ENCODE results near the gene DIPK1B. TPM values are rescaled to one million over a fixed set of nuclear protein-coding genes. Genes with fewer than 3 reads are reported as not detected.
"Not testable (repeated sequence)": the region's sequence is repeated elsewhere in the genome, so short reads cannot be mapped to it uniquely, and the experiment has no call there.

Gene DIPK1B
- total RNA-seq, 1 donor from 2014 or later = 177 TPM

DNA sequence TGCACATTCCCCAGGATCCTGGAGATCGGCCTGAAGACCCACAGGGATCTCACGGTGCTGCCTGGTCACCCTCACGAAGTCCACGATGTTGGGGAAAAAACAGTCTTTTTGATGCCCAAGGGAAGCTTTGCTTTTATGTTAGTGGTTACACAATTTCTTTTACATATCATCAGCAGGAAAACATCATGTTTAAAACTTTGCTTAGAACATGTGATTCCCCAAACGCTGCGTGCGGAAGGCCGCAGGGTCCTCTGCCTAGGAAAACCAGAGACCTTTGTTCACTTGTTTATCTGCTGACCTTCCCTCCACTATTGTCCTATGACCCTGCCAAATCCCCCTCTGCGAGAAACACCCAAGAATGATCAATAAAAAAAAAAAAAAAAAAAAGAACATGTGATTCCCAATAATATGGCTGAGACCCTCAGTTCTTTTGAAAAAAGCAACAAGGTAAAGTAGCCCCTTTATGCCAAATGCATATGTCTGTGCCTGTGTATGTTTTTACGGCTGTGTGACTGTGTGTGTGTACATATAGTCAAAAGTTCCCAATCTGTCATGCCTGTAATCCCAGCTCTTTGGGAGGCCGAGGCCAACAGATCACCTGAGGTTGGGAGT, 13.6 kb upstream of the DIPK1B start:
- DNase-seq (ENCODE audit: low read depth, low spot score) = no peak

DNA sequence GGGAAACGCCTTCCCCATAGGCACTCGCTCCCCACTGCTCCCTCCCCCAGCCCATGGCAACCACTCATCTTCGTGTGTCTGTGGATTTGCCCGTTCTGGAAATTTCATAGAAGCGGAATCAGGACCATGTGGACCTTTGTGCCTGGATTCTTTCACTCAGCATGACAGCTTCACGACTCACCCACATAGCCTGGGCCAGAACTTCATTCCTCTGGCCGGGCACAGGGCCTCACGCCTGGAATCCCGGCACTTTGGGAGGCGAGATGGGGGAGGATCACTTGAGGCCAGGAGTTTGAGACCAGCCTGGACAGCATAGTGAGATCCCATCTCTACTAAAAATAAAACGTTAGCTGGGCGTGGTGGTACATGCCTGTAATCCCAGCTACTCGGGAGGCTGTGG, 12.1 kb upstream of the DIPK1B start:
- DNase-seq (ENCODE audit: low read depth, low spot score) = no peak

DNA sequence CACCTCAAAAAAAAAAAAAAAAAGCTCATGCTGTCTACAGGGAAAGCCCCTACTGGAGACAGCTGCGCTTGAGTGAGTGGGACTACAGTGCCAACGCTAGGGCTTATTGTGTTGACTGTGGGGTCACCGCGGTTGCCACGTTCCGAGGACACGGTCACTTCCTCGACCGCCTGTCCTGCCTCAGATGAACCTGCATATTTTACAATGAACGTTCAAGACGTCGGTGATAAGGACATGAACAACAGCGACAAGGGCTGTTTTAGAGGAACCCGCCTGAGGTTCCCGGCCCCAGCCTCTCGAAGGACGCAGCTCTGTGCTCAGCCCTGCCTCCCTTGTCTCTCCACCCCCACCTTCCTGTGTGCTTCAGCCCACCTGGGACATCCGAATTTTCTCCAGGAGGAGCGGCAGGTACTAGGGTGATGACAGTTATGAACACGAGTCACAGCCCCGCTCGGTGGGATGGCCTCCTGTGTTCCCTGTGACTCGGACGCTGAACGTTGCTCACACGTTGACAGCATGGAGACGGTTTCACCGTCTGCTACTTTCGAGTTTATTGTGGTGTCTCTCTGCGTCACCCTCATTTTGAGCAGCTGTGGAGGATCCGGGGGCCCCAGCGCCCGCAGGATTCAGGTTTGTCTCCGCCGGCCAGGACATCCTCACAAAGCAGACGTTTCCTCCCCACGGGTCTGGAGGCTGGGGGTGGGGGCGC, 11.3 kb upstream of the DIPK1B start:
- no peak for DNase-seq (ENCODE audit: low read depth, low spot score)

DNA sequence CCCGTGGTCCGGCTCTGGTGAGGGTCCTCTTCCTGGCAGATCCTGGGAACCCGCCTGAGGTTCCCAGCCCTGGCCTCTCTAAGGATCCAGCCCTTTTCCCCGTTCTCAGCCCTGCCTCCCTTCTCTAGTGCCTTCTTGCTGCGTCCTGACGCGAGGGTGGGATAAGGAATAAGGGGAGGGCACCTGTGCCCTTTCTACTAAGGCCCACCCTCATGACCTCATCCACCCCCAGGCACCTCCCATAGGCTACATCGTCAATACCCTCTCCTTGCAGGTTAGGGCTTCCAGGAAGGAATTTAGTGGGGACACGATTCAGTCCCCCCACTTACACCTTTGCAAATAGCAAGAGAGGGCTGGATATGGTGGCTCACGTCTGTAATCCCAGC, 10.7 kb upstream of the DIPK1B start:
- DNase-seq (ENCODE audit: low read depth, low spot score) = no peak

DNA sequence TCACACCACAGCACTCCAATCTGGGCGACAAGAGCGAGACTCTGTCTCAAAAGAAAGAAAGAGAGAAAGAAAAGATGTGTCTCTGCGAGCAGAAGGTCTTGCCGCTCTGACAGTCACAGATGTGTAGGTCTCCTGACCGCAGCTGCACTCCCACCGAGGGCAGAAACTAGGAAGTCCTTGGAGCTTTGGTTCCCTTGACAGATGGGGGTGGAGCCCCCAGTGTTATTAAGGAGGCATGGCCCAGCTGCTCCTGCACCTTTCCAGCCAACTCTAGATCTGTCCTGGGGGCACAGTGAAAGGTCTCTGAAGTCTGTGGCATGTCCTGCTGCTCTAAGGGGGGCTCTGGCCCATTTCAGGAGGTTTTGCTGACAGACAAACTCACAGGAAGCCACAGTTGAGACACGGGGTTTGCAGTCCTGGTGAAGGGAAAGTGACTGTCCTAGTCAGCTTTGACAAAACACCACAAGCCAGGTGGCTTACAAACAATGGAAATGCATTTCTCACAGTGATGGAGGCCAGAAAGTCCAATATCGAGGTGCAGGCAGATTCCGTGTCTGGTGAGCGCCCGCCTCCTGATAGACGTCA, 9.0 kb upstream of the DIPK1B start:
- no peak for DNase-seq (ENCODE audit: low read depth, low spot score)

DNA sequence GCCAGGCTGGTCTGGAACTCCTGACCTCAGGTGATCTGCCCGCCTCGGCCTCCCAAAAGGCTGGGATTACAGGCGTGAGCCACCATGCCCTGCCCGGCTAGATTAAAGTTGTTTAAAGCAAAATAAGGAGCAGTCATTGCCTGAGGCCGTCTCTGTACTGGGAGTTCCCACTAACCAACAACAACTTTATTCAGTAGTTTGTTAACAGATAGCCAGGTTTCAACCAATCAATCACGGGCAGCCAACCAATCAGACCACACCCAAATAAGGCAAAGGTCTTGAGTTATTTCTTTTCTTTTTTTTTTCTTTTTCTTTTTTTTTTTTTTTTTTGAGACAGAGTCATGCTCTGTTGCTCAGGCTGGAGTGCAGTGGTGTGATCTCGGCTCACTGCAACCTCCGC, 7.6 kb upstream of the DIPK1B start:
- DNase-seq (ENCODE audit: low read depth, low spot score) = not testable (repeated sequence)

DNA sequence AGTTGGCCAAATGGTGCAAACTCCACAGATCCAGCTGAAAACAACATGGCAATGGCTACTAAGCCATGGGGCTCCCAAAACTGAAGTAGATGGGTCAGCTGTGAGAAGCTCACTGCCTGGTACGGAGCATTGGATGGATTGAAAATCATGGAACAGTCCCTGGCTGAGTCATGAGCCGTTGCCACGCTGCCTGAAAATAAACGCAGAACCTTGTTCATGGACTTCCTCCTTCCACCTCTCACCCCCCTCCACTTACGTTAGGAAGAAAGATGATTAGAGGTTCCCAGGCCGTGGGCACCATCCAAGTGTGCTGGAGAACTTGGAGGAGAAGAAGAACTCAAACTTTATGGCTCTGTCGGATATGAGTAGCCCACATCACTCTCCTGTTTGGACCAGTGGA, 6.8 kb upstream of the DIPK1B start:
- no peak for DNase-seq (ENCODE audit: low read depth, low spot score)

DNA sequence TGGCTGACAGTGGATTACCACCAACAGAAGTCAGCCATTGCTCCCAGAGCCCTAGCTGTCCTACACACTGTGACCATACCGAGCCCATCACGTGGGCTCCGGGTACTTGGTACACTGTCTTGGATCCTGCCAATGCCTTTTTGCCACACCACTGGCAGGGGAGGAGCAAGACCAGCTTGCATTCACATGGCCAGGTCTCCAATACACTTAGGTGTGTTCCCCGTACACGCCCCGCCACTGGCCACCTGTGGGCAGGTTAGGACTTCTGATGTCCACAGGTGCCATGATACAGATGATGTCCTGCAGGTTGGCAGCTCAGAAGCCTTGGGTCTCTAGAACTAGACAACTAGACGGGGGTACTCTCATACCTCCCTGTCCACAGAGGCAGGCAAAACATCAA, 5.4 kb upstream of the DIPK1B start:
- no peak for DNase-seq (ENCODE audit: low read depth, low spot score)

DNA sequence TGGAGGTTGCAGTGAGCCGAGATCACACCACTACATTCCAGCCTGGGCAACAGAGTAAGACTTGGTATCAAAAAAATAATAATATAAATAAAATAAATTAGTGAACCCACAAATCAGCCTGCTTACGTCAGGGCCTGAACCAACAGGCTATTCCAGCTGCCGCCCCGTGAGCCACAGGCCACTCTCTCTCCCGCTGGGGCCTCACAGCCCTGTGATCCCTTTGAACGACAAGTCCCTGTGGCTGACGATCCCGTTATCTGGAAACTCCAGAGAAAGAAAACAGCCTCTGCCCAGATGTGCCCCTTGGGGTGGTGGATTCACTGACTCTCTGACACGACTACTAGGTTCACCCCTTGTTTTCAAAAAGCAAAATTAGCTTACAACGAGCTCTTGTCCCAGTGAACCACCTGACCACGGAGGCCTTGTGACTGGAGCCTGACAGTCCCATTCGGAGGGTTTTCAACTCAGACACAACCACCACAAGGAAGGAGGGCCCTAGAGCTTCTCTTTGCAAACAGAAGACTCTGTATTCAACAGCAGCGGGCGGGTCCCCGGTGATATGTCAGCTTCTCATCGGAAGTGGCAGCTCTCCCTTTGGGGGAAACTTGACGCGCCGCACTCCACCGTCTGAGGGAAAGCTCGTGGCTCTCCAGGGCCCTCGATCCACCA, 4.4 kb upstream of the DIPK1B start:
- DNase-seq (ENCODE audit: low read depth, low spot score) = no peak

DNA sequence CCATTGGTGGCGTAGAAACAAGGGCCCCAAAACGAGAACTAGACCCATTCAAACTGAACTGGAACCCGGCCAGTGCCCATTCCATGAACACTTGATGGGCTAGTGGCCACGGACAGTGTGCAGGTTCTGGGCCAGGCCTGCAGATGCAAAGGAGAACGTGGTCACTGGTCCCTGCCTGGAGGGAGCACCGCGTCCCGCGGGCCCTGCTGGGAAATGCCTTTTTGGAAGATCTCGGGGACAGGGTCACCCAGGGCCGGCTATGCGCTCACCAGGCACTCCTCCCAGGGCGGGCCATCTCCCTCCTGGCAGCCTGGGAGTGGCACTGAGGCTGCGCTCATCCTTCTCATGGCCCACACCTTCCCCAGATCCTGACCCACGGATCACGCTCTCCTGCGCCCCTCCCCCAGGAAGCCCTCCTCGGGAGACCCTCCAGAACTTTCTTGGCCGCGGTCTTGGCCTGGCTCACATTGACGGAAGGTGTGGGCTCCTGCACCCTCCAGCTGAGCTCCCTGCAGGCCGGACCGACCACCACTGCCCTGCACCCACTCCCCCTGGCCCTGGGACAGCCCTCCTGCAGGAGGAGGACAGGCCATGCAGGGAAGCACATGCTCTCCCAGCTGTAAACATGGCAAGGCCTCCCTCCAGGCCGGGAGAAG, 2.8 kb upstream of the DIPK1B start:
- no peak for DNase-seq (ENCODE audit: low read depth, low spot score)

DNA sequence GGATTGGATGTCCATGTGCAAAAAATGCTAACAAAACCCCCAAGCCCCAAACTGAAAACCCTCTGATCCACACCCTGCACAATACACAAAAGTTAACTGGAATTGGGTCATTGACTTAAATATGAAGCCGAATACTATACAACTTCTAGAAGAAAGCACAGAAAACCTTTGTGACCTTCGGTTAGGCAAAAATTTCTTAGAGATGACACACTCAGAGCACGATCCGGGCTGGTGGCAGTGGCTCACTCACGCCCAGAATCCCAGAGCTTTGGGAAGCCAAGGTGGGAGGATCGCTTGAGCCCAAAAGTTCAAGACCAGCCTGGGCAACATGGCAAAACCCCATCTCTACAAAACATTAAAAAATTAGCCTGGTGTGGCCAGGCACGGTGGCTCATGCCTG, 1.8 kb upstream of the DIPK1B start:
- no peak for DNase-seq (ENCODE audit: low read depth, low spot score)

DNA sequence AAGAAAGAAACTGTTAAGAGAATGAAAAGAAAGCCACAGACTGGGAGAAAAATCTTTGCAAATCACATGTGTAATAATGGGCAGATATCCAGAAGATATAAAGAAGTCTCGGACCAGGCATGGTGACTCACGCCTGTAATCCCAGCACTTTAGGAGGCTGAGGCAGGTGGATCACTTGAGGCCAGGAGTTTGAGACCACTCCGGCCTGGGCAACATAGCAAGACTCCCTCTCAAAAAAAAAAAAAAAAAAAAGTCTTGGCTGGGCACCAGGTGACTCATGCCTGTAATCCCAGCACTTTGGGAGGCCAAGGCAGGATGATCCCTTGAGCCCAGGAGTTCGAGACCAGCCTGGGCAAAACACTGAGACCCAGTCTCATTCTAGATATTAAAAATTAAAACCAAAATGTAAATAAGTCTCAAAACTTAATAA, 1.1 kb upstream of the DIPK1B start:
- DNase-seq (ENCODE audit: low read depth, low spot score) = not testable (repeated sequence)

DNA sequence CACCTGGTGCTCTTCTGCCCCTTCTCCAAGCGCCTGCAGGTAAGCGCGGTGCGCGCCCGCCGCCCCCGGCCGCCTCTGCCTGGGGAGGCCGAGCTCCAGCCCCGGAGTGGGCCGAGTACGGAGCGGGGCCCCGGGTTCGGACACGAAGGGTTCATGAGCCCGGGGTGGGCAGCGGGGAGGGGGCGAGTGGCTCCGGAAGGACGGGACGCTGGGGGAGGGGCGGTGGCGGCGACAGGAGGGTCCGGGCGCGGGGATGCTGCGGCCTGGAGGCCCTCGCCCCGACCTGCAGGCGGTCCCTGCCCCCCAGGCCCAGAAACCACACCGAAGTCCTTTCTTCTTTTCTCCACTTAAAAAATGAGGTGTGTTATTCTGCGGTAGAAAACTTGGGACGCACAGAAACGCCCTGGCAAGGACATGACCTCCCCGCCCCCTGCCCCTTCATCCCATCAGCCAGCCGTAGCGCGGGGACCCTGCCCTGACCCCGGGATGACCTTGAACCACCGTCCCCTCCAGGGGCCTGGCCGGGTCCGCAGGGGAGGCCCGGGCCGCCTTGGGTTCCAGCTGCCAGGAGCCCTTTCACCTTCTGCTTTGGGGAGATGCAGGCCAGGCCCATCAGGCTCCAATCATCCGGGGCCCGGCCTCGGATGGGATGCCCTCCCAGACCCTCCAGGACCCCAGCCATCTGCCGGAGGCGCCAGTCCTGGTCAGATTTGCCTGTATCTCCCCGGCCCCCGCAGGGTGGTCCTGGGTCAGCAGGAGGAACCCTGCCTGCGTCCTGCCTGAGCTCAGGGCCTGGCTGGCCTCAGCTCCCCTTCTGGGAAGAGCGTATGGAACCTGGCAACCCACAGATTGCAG, 545 bp downstream of the DIPK1B start:
- DNase-seq (ENCODE audit: low read depth, low spot score) = no peak

DNA sequence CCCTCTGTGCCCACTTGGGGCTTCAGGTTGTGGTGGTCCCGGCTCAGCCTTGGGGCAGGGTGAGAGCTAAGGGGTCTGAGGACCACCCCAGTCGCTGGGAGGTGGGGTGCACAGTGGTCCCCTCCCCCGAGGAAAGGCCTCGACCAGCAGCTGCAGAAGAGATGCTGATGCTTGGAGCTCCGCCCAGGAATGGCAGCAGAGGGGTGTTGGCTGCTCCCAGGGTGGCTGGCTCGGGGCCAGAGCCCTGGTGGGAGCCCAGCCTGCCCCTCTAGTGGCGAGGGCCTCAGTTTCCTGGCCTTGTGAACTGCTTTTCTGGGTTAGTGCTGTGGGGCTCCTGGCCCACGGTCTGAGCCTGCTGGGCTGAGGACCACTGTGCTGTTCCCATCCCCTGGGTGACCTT, 1.2 kb downstream of the DIPK1B start:
- no peak for DNase-seq (ENCODE audit: low read depth, low spot score)

DNA sequence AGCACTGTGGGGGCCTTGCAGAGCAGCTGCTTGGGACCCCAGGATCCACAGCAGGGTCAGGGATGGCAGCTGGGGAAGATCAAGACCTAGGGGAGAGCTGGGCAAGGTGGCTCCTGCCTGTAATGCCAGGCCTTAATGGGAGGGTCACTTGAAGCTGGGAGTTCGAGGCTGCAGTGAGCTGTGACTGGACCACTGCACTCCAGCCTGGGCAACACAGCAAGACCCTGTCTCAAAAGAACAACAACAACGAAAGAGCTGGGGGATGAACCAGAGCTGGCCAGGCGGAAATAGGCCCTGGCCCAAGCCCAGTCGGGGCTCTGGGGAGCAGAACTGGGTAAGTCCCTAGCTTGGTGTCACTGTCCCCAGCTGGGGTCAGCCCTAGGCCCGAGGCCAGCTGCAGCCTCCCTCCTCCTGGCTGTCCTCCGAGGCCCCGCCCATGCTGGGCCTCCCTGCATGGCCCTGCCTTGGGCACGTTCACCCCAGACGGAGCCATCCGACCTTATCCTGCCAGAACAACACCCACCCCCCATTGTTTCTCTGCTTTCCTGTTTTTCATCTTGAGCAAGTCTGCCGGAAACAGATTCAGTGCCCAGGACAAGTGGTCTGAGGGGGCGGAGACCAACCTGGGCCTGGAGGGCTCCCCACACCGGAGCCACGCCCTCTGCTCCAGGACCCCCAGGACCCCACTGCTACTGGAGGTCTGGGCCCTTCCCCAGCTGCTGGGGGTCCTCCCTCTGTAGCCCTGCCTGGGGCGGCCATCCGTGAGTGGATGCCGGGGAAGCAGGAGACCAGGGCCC, 1.9 kb downstream of the DIPK1B start:
- DNase-seq (ENCODE audit: low read depth, low spot score) = peak; percentile 88

DNA sequence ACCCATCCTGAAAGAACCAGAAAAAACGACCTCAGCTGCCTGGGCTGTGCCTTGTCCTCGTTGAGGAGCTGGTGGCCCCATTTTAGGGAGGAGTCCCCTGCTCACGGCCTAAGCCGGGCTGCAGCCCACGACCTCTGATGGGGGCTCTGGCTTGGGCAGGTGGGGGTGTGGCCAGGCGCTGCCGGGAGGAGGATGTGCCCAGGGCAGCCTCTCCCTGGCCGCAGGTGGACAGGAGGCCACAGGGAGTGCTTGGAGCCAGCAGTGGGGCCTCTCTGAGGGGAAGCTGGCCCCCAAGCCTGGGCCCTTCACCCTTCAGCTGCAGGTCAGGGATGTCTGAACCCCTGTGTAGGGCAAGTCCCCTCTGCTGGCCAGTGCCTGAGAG, 2.5 kb downstream of the DIPK1B start:
- DNase-seq (ENCODE audit: low read depth, low spot score) = no peak

DNA sequence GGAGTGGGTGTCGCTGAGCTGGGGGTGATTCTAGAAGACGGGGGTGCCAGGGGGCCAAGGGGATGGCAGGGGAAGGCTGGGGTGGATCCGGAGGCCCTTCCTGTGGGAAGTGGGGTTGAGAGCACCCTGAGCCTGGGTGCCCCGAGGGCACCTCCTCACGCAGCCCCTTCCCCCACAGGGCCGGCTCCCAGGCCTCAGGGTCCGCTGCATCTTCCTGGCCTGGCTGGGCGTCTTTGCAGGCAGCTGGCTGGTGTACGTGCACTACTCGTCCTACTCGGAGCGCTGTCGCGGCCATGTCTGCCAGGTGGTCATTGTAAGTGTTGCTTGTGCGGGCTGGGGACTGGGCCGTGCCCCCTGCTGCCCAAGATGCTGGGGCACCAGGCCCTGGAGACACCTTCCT, 5.0 kb downstream of the DIPK1B start:
- no peak for DNase-seq (ENCODE audit: low read depth, low spot score)

DNA sequence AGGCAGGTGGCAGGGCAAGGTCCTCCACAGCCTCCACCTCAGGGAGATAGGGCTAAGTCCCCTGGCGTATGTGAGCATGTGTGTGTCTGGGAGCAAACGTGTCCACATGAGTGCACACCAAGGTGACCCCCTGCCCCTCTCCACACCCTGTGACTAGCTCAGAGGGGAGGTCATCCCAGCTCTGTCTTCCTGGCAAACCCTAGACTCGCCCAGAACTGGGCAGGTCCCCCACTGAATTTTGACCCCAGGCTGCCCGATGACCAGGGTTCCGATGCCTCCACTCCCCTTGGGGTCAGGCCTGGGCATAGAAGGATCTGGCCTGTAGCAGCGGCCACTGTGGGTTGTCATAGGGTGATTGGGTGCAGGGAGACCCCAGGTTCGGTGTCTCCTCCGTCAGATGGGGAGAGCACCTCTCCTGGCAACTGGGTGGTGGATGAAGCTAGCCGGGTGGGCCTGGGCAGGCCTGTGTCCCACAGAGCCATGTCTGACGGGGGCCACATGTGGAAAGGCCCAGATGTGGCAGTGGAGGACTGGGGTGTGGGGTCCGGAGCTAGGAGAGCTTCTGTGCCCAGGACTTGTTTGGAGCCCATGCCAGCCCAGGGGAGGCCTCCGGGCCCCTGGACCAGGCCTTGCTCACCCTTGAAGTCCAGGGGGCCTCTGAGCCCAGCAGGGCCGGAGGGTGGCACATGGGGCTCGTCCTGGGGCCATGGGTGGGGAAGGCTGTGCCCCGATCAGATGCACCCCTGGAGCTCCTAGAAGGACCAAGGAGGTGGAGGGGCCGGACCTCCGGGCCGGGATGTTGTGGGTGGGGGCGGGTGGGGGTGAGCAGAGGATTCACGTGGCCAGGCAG, 6.2 kb downstream of the DIPK1B start:
- no peak for DNase-seq (ENCODE audit: low read depth, low spot score)

DNA sequence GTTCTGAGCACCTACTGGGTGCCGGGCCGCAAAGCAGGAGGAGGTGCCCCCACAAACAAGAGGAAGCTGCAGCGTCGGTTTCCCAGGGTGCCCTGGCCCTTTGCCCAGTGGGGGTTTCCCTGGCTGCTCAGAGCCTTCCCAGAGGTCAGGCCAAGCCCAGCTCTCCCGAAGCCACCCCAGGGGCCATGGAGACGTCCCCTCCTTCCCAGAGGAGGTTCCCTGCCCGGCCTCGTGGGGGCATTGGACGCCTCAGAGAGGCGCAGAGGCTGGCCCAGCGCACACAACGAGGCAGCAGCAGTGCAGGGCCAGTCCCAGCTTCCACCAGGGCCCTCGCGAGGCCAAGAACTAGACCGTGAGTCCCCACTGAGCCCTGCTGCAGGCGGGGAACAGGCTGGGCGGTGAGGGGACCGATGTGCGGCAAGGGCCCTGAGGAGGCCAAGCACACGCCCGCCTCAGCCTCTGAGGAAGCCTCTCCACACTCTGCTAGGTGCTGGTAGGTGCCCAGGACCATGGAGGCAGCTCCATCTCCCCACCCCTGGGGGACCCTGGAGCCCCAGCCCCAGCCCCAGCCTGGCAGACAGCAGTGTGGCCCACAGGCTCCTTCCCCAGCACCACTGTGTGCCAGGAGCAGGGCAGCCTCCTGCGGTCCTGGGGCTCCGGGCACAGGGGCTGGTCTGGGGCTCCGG, 7.0 kb downstream of the DIPK1B start:
- no peak for DNase-seq (ENCODE audit: low read depth, low spot score)

Measured in pulmonary artery endothelial cell (primary cell).